GM19043 (cell line): ENCODE results near the gene ADAMTS17.

Experiments used
- ATAC-seq: cut with Tn5 transposase; IDR thresholded peaks from one replicate; pipeline ENCODE4 v1.9.1; 2021; ENCODE audit warnings: low read depth; ENCODE audit not compliant: unreplicated experiment

Gene ADAMTS17

DNA sequence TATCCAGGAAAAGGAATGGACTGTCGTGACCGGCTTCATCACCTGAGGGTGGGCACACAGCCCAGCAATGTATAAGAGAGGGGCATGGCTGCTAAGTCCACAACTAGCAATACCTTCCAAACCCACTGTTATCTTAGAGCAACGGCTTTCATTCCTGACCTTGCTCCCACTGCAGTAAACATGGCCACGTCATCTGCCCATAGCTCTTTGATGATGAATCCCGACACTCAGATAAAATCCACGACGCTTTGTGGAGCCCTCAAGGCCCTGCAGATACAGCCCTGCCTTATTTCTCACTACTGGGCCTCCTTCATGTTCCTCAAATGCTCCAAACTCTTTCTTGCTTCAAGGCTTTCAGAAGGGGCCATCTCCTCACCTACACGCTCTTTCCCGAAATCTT, 114.0 kb downstream of the ADAMTS17 start:
- ATAC-seq, result no peak

DNA sequence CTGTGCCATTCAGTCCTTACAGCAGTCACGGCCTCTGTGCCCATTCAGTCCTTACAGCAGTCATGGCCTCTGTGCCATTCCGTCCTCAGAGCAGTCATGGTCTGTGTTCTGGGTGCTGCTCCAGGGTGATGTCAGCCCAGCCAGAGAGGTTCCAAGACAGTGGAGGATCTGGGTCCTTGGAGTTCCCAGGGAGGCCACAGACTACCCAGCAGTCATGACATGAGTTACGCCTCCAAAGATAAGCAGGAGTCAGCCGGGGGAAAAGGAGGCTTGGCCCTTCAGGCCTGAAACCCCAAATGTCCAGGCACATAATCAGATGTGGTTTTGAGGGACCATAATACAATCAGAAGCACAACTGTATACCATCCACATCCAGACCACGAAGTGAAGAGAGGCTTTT, 115.7 kb downstream of the ADAMTS17 start:
- no peak for ATAC-seq

DNA sequence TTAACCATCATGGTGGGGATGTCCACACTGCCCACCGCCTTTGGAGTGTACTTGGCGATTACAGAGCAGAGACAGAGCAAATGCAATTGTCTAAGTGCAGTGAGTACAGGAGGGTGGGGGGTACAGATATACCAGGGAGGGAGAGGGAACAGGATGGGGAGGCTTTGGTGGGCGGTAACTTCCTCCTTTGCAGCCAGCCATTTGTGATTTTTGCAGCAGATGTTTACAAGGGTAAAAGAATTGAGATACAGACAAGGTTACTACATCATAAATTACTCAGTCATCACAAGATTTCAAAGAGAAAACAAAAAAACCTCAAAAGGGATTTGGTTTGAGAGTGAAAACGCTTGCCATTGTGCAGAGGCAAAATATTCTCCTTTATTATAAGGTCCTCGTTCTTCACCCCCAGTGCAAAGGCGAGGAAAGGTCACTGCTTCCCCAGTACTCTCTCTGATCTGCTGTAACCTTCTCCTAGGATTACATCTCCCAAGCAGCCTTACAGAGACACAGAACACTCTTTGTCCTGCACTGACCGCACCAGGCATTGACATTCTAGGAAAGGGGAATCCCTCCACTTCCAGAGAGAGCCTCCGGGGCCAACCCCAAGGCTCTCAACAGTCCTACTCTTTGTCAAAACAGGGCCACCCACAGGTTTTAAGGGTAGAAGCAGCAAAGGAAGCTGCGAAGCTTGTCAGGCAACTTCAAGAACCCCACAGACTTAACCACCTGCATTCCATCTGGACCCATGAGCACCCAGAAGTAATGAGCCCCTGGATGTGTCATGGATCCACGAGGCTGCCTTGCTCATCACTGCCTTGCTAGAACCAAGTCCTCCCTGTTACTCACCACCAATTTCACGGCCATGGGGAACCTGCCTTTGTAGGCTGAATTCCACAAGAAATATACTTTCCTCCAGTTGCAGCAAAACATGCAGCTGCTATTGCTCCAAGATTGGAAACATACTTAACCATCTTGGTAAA, 117.3 kb downstream of the ADAMTS17 start:
- ATAC-seq, result no peak

DNA sequence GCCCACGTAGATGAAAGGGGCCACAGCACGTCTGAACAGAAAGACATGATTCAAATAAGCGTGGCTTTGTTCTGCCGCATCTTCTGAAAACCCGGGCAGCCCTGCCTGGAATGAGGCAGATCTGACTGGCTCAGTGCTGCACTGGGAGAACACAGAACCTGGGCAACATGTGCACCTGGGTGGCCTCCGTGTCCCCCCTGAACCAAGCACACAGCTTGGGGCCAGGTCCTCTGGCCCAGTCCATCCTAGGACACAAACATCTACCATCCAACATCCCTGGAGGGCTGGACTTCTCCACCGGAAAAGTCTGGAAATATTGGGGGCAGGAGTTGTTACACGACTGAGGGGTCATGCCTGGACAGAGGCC, 119.4 kb downstream of the ADAMTS17 start:
- no peak for ATAC-seq

DNA sequence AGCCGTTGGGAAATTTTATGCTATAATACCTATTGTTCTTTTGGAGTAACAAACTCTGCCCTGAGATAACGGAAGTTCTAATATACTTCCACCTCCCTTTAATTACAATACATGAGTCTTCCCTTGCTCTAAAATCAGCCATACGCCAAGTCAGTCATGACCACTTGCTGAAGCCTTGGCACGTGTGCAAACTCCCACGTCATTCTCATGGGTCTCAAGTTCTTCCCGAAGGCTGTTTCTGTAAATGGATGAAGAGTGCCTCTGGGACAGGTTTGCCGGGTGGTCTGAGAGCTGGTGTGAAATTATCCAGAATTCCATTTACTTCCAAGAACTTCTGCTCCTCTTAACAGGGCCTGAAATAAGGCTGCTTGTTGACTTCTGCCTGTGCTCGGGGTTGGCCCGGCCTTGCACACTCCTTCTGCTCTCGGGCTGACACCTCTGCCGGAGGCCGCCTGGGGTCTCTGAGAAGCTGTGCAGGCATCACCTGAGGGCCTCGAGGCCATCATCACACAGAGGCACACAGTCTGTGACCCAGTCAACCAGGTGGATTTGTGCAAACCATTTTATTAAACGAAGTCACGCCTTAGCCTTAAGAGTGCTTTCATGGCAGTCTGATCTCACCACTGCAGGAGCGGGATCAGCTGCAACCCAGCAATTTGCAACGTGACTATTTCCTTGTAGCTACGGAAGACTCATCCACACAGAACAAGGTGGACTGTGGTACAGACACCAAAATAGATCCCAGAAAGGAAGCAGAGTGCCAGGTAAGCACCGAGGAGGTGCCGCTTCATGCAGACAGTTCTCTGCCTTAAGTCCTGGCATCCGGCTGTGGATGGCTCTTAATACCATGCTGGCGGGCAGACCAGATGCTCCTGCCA, 120.1 kb downstream of the ADAMTS17 start:
- no peak for ATAC-seq

DNA sequence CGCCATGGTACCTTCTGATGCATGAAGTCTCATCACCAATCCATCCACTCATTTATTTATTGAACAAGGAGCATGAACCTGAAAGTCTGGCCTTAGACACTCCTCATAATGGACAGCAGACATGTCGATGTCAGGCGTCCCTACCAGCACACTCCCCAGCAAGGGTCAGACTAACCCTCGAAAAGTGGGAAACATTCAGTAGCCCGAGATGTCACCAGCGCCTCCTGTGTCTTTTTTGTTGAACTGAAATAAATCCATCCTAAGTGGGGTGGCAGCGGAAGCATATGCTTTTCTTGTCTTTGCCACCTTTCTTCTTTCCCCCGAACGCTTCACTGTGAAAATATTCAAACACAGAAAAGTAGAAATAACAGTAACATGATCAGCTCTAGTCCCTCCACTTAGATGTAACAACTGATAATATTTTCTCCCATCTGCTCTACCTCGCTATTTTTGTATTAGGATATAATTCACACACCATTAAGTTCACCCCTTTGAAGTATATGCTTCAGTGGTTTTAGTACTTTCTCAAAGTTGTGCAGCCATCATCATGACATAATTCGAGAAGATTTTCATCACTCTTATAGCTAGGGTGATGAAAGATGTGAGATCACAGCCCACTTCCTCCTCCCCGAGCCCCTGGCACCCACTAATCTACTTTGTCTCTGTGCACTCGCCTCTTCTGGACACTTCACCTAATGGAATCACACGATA, 121.6 kb downstream of the ADAMTS17 start:
- ATAC-seq, result no peak

DNA sequence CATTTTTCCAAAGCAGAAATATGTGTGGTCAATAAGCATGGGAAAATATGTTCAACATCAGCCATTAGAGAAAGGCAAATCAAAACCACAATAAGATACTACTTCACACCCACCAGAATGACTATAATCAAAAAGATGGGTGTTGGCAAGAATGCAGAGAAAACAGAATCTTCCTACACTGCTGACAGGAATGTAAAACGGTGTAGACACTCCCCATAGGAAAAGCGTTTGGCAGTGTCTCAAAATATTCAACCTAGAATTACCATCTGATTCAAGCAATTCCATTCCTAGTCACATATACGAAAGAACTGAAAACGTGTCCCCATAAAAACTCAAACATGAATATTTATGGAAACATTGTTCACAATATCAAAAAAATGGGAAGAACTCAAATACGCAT, 123.3 kb downstream of the ADAMTS17 start:
- no peak for ATAC-seq

DNA sequence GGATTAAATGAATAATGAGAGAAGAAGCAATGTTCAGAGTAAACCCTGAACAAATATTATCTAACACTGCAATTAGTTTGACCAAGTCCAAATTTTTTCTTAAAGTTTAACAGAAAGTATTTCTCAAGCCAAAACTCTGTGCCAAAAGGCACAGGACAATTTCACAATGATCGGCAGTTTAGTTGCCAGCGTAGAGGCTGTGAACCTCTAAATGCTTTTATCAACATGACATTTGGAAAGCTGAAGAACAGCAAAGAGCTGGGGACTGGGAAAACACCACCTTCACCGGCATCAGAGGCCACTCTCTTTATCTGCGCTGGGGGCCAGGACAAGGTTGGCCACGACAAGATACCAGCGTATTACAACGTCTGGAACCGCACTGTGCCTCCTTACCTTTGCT, 125.6 kb downstream of the ADAMTS17 start:
- no peak for ATAC-seq

DNA sequence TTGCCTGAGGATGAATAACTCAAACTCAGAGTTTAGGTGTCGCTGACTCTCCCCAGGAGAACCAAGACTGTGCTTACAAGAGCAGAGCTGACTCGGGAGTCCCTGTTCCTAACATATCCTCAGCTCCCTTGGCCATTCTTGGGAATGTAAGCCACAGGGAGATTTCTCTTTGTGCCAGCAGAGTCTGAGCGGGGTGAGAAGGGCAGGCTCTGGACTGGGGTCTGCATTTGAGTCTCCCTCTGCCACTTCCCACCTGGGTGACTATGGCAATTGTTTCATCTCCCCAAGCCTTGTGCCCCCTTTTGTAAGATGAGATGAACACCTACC, 126.0 kb downstream of the ADAMTS17 start:
- ATAC-seq, result no peak

DNA sequence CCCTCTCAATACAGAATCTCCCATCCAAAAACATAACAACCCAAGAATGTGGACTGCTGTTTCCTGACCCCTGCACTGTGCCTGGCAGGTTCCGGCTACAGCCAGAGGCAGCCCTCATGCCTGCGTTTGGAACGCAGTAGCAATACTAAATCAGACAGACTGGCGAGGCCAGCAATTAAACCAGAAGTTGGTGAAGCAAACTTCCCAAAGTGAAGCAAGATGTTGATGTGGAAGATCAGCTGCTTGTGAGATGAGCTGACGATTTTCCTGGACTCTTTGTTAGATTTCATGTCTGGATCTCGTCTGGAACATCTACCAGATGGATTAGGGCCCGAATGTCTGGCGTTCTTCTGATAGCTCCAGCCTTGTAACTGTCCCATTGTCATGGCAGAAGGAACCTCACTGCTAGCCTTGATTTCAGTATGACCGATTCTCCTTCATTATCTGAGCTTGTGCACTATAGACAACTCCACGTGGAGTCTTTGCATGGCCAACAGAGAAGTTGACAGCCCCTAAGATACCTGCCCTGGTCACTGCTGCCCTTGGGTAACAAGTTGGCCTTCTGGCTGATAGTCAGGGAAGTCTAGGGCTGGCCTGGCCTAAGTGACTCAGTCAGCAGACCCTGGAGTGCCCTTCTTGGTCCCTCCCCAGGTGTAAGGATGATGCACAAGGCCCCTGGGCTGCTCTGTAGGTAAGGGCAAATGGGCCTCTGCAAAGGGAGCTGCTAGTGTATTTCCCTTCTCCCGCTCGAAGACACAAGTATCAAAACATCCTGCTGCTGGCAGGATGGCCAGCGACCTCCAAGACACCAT, 126.5 kb downstream of the ADAMTS17 start:
- no peak for ATAC-seq

DNA sequence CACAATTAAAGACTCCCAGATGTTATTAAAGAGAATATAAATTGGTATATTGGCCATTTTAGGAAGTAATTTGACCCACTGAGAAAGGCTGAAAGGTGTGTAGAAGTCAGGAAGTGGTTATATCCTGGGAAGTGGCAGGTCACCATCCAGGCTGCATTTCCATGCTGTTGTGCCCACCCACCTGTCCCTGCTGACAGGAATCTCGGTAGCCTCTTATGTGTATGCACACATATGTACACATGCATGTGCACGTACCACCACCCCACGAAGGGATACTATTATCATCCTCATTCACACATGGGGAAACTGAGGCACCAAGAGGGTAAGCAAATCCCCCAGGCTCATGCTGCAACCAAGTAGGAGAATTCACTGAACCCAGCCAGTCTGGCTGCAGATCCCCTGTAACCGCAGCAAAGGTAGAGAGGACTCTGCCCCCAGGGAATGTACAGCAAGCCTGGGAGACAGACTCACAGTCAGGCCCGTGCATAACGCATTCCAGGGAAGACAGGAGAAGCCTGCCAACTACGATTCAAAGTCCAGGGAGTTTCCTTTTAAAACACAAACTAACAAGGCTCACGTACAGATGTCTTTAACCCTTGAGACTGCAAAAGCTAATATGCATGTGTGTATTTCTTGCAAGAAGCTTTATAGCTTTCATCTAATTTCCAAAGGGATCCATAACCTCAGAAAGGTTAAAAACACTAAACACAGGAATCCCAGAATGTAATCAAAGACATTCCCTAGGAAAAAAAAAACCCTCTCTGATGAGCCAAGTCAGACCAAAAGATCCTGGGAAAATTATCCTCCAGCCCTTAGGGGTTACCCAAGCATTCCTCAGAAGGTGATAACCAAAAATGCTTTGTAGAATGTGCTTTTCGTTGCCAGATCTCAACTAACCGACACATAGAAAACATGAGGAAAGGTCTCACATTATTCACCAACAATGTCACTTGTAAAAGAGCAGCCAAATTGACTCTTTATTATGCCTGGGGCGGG, 129.6 kb downstream of the ADAMTS17 start:
- no peak for ATAC-seq

DNA sequence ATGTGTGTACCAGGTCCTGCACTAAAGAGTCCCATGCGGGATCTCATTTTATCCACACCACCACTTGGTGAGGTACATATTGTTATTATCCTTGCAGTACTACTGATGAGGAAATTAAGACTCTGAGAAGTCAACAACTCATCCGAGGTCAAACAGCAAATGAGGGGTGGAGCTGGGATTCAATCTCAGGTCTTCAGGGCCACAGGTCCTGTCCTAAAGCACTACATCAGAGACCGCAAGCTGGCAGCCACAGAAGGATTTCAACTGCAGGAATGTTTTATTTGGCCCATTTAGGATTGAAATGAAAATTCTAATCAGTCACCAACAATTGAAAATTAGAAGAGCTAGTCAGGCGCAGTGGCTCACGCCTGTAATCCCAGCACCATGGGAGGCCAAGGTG, 131.4 kb downstream of the ADAMTS17 start:
- ATAC-seq, result no peak

DNA sequence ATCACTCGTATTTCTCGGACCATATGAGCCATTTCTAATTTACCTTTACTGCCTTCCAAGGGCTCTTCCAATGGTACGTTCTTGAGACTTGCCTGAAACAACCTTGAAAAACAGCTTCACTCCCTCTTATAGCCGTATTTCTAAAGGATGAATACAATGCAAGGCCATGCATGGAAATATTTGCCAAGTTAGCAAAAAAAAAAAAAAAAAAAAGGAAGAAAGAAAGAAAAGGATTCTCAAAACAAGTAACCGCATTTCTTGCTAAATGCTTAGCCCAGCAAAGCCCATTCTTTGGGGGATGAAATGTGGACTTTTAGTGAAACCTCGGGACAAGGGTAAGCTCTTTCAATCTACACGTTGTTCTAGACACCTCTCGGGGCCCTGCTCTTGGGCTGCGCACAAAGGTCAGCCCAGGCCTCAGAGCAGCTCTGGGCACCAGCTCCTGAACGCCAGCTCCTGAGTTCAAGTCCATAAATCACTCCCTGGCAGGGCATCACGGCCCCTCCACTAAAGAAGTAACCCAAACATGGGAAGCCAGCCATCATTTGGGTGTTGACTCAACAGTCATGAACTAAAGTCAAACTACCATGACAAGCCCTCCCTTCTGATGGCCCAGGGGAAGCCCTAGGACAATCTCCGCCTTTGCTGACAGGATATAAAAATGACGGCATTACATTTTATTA, 132.7 kb downstream of the ADAMTS17 start:
- no peak for ATAC-seq

DNA sequence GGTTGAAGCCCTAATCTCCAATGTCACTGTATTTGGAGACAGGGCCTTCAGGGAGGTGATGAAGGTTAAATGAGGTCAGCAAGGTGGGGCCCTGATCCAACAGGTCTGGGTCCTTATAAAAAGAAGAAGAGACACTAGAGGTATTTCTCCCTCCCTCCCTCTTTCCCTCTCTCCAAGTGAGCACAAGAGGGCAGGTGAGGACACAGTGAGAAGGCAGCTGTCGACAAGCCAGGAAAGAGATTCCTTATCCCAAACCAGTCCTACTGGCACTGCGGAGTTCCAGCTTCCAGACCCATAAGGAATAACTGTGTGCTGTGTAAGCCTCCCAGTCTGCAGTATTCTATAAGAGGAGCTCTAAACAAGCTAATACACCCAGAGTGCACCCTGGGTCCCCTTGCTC, 134.7 kb downstream of the ADAMTS17 start:
- ATAC-seq, result no peak

DNA sequence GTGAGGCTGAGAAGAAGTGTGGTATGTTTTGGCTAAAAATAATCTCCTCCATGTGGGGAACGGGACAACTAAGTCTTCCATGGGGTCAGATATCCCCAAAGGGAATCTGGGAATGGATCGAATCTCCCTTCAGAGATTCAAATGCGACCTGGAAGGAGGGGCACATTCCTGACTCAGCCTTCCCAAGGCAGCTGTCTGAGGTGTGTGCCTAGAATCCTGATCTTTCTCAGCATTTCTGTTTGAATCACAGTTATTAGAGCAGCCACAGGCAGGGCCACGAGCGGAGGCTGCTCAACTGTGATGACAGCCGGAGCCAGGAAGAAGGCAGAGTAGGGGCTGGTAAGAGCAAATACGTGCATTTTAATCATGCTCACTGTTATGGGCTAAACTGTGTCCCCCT, 135.1 kb downstream of the ADAMTS17 start:
- ATAC-seq, result no peak

DNA sequence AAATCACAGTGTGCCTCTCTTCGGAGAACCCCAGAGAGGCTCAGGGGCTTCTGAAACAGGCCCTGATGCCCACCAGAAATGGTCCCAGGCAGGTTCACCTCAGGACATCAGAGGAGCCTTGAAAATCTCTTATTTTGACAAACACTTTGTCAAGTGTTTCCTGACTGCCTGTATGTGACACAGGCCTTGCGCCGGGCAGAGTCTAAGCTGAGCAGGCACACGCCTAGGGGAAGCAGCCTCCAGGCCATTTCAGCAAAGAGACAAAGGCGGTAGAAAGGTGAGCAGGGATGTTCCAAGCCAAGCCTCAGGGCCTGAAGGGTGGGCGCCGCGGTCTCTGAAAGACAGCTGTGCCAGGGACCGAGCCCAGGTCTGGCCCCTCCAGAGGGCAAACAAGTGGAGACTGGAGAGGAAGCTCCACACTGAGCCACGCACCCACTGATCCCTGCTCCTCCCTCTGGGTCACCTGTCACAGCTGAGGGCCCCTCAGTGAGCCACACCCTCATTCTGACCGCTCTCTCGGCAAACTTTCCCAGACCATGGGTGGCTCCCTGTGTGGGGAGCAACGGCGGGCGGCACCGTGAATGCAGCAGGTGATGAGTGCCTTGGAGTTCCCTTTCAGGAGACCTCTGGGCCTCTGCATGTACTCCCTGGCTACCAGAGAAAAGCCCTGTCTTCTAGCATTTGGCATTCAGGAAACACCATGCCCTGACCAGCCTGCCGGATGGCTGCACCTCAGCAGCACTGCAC, 136.1 kb downstream of the ADAMTS17 start:
- ATAC-seq, result no peak

DNA sequence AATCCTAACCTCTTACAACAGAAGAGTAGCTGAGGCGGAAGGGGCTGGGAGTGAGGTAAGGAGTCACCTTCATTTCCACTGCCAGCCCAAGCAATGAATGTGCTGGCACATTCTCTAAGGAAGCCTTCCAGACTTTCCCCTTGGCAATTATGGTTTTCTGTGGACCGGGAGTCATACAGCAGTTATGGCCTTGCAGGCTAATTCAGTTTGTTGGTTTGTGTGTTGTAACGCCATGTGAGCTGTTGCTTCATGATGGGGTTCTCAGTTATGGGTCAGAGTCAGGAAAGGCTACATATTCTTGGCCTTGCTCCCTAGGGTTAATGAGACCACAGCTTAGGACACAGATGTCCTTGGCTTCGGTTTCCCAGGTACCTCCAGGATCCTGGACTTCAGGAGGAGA, 137.0 kb downstream of the ADAMTS17 start:
- ATAC-seq, result no peak

DNA sequence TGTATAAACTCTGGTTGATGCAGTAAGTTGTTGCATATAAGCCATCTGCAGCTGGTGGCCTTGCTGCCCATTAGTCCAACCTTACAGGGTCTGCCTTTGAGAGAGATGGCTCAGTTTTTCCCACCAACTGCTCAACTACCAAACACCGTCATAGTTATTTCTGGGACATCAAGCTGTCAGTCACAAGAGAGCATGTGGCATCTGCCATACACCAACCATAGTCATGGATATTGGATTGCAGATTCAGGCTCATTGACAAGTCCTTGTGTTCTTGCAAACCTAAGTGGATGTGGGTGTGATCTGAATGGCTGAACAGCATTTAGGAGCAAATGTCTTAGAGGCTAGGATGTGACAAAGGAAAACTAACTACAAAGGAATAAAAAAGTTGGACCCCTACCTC, 137.6 kb downstream of the ADAMTS17 start:
- ATAC-seq, result no peak
